SJCRH30 (cell line): ENCODE results near the gene MTM1. TPM values are rescaled to one million over a fixed set of nuclear protein-coding genes. Genes with fewer than 3 reads are reported as not detected.

Experiments
- DNase-seq, 2 experiments: peaks; one replicate each; pipeline ENCODE4 v3.0.0-alpha.2; 2015 to 2020
- H3K27ac ChIP-seq: fragments of 250-450 bp; sonication (Bioruptor Pico); 2 replicates; pipeline ENCODE4 v1.5.1; 2020; ENCODE audit warnings: mild to moderate bottlenecking, moderate library complexity
- H3K27me3 ChIP-seq: fragments of 250-450 bp; sonication (Bioruptor Pico); 2 replicates; pipeline ENCODE4 v1.5.1; 2020; ENCODE audit warnings: mild to moderate bottlenecking, moderate library complexity
- H3K36me3 ChIP-seq: fragments of 250-450 bp; sonication (Bioruptor Pico); 2 replicates; pipeline ENCODE4 v1.5.1; 2020; ENCODE audit warnings: mild to moderate bottlenecking, moderate library complexity
- H3K4me1 ChIP-seq: fragments of 250-450 bp; sonication (Bioruptor Pico); 2 replicates; pipeline ENCODE4 v1.5.1; 2020; ENCODE audit warnings: mild to moderate bottlenecking, moderate library complexity
- H3K4me3 ChIP-seq: fragments of 250-450 bp; sonication (Bioruptor Pico); 2 replicates; pipeline ENCODE4 v1.5.1; 2020; ENCODE audit warnings: mild to moderate bottlenecking, moderate library complexity
- H3K9me3 ChIP-seq: fragments of 250-450 bp; sonication (Bioruptor Pico); replicated peaks from 2 replicates; pipeline ENCODE4 v1.5.1; 2020; ENCODE audit warnings: mild to moderate bottlenecking, moderate library complexity
- total RNA-seq: library from RNA; depleted of rRNA; stranded (reverse); fragments of >200 nt; shearing (Covaris generic); gene quantifications from 2 replicates; pipeline ENCODE4 v1.2.3, GENCODE V29; 2014; rRNA removed

Gene MTM1
- total RNA-seq, 1 experiment from 2014 or later: 5.3 TPM

DNA sequence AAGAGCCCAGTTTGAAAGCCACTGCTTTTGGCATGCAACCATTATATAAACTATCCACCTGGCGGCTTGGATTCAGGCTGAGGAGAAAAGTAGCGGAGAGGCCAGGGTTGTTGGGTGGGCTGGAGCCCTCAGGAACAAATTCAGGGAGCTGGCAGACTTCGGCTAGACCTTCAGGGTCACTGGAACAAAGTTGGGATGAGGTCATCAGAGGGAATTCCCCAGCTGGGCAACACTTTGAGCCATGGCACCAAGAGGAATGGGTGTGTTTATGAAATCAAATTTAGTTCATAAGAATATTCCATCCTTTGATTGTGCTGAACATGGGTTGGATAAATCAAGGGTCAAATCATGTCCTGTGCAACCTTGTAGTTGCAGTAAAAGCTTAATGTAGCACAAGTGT, 146.8 kb downstream of the MTM1 start:
- Histone ChIP-seq H3K4me1 (no peaks in the 10 kb centered on the region), H3K27me3 (no peaks in the 10 kb centered on the region), H3K27ac (no peak overlapping the region), H3K36me3 (no peaks in the 10 kb centered on the region), H3K9me3 (no peaks in the 10 kb centered on the region), H3K4me3 (no peak overlapping the region)
- DNase-seq: no peak

DNA sequence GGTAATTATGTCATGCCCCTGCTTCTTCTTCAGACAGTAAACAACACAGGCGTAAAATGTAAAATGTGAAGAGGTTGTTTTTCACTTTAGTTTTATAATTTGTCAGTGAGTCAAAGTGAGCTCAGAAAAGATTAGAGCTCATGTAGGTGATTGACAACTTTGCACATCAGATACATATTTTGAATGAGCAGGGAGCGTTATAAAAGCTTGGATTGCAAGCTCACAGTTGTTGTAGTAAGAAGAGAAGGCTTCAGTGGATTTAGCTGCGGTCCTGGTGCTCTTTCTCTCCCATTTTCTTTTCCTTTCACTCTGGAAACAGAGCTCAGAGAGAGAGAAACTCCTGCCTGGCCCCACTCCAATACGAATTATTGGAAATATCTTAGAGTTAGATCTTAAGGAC, 151.2 kb downstream of the MTM1 start:
- H3K36me3 ChIP-seq: 0 out of 2 replicates have a peak, but pooled peaks cover 2% of the 10 kb centered on the region
- no peaks in the 10 kb centered on the region for H3K27me3 ChIP-seq
- no peaks in the 10 kb centered on the region for H3K4me1 ChIP-seq
- no peak overlapping the region for H3K27ac ChIP-seq
- H3K4me3 ChIP-seq: no peak overlapping the region
- no peak for DNase-seq
- H3K9me3 ChIP-seq: no peaks in the 10 kb centered on the region

Other genes with a start within 250 kb of the MTM1 start
- gene MAMLD1, start 205.3 kb upstream of the MTM1 start, total RNA-seq: 5.5 and 5.6 TPM in 2 replicates
- gene MTMR1, start 124.8 kb downstream of the MTM1 start, total RNA-seq: 23.7 and 26.3 TPM in 2 replicates